Adrenal gland (tissue), 12 donors: ENCODE results near the gene KIAA0586. TPM values are rescaled to one million over a fixed set of nuclear protein-coding genes. Genes with fewer than 3 reads are reported as not detected.

Experiments
- DNase-seq, 7 donors: peaks; one replicate each; pipeline ENCODE4 v3.0.0-alpha.2; 2019 to 2020
- H3K27ac ChIP-seq, 5 donors: fragments of 200-600 bp; sonication (generic) in 4 of 5; 1 replicate in 3 of 5; 2 replicates in 2 of 5; pipeline versions ENCODE4 v1.5.1 to v1.8.0; 2016 to 2020; ENCODE audit warnings: mild to moderate bottlenecking in 1 of 5
- H3K27me3 ChIP-seq: fragments of 200-600 bp; 2 replicates; pipeline ENCODE4 v1.8.0; 2021
- H3K36me3 ChIP-seq, 2 donors: fragments of 200-600 bp; replicated peaks in 1 of 2; 1 replicate in 1 of 2; 2 replicates in 1 of 2; pipeline versions ENCODE4 v1.5.1 to v1.8.0; 2018 to 2022
- H3K4me1 ChIP-seq, 2 donors: fragments of 200-600 bp; replicated peaks in 1 of 2; 1 replicate in 1 of 2; 2 replicates in 1 of 2; pipeline versions ENCODE4 v1.5.1 to v1.8.0; 2018 to 2021
- H3K4me3 ChIP-seq, 4 donors: fragments of 200-600 bp; sonication (generic) in 3 of 4; one replicate each; pipeline ENCODE4 v1.5.1; 2016 to 2018
- H3K9me3 ChIP-seq, 3 donors: fragments of 200-600 bp; sonication (generic) in 1 of 3; replicated peaks in 1 of 3; 1 replicate in 2 of 3; 2 replicates in 1 of 3; pipeline versions ENCODE4 v1.5.1 to v1.8.0; 2016 to 2021
- CTCF ChIP-seq, 6 experiments: fragments of 450-650 bp in 4 of 6; fragments of 200-600 bp in 2 of 6; sonication (generic) in 1 of 6; IDR thresholded peaks; 1 replicate in 5 of 6; 2 replicates in 1 of 6; pipeline versions ENCODE4 v1.5.1 to v1.8.0; 2016 to 2021; ENCODE audit warnings: antibody characterized with exemption in 6 of 6, mild to moderate bottlenecking in 2 of 6, moderate library complexity in 1 of 6
- POLR2A ChIP-seq, 2 donors: fragments of 450-650 bp; IDR thresholded peaks; one replicate each; pipeline ENCODE4 v1.6.1; 2017; ENCODE audit warnings: antibody characterized with exemption in 2 of 2, mild to moderate bottlenecking in 2 of 2, moderate library complexity in 1 of 2
- WGBS, 4 donors: extraction: QIAGEN DNeasy Blood & Tissue Kit in 2 of 4; methylation state at CpG; one replicate each; pipeline versions ENCODE4 v1.1.5 to v1.1.7; 2013 to 2017; 5-methylcytosine and 5-hydroxymethylcytosine counted together
- intact Hi-C, 2 donors: fragments of 100-400 bp; cut with DNase I; formaldehyde crosslinking; loops; one replicate each; pipeline versions ENCODE4 v1.14.1 to v1.15.0; 2022 to 2023
- polyA plus RNA-seq, 3 donors: library from polyadenylated mRNA; stranded (reverse); fragments of 200-250 nt in 2 of 3; fragments of 350-450 nt in 1 of 3; fragmentation: Illumina TruSeq in 1 of 3; extraction: RNeasy Lipid Tissue Mini Kit (QIAGEN cat#74804) in 1 of 3; gene quantifications; one replicate each; pipeline ENCODE4 v1.2.3, GENCODE V29; 2013 to 2014
- total RNA-seq, 9 donors: library from RNA; depleted of rRNA in 4 of 9; stranded (reverse); fragments of >200 nt in 4 of 9; fragments of 120-200 nt in 1 of 9; fragmentation: NEBNext Ultra II Directional in 1 of 9; extraction: Animal tissue kit (Norgen Biotek cat#: 25700) in 1 of 9; gene quantifications; one replicate each; pipeline versions ENCODE4 v1.1.0 to v1.2.4, GENCODE V29; 2013 to 2023
- donor health status: healthy with polysubstance abuse.
- donor health status: Bipolar disorder and iron deficiency.
- donor health status: DM: yes; HTN: yes; CAD: no.
- donor health status: DM: no; HTN: no; CAD: no.
- donor health status: DM: no; HTN: no; CAD: no.
- donor health status: DM: yes; HTN: yes; CAD: no.

The KIAA0586 gene
- total and polyA plus RNA-seq, 12 donors, result 9.1 to 28.7 (median 15.9) TPM

GRCh38 chr14:58571256-58571655 lies 143.7 kb downstream of the KIAA0586 start:
- H3K4me1 ChIP-seq, result no peaks in the 10 kb centered on the region
- H3K27ac ChIP-seq, result no peak overlapping the region

GRCh38 chr14:58571769-58572472 lies 144.4 kb downstream of the KIAA0586 start:
- TF ChIP-seq POLR2A (IDR thresholded peaks at IDR 0.05) (no peak), CTCF (IDR thresholded peaks at IDR 0.05) (no peak)
- Histone ChIP-seq H3K4me3 (no peak overlapping the region), H3K27me3 (no peaks in the 10 kb centered on the region), H3K36me3 (no peaks in the 10 kb centered on the region), H3K4me1 (no peaks in the 10 kb centered on the region), H3K27ac (no peak overlapping the region), H3K9me3 (no peaks in the 10 kb centered on the region)
- WGBS, 4 donors, result 67 to 76% (median 72%) methylated on average over 9 of the region's 9 CpGs
- intact Hi-C loops, result no loop called here
- DNase-seq, result no peak

More at GRCh38 chr14:58571256-58571655, 143.7 kb downstream of the KIAA0586 start:
- H3K36me3 ChIP-seq, result no peaks in the 10 kb centered on the region
- DNase-seq, result no peak
- intact Hi-C loops, result no loop called here
- 94 to 97% (median 94%) methylated on average over 6 to 7 of the region's 7 CpGs for WGBS, 4 donors
- TF ChIP-seq CTCF (IDR thresholded peaks at IDR 0.05) (no peak), POLR2A (IDR thresholded peaks at IDR 0.05) (no peak)
- H3K4me3 ChIP-seq, result no peak overlapping the region
- no peaks in the 10 kb centered on the region for H3K27me3 ChIP-seq
- no peaks in the 10 kb centered on the region for H3K9me3 ChIP-seq

GRCh38 chr14:58572473-58572853 lies 144.9 kb downstream of the KIAA0586 start:
- no peaks in the 10 kb centered on the region for H3K36me3 ChIP-seq
- H3K27ac ChIP-seq, result no peak overlapping the region
- H3K9me3 ChIP-seq, result no peaks in the 10 kb centered on the region
- H3K27me3 ChIP-seq, result no peaks in the 10 kb centered on the region
- intact Hi-C loops, result no loop called here
- no peak for DNase-seq
- no peak for TF ChIP-seq POLR2A (IDR thresholded peaks at IDR 0.05)
- TF ChIP-seq CTCF (IDR thresholded peaks at IDR 0.05), result no peak
- no peaks in the 10 kb centered on the region for H3K4me1 ChIP-seq
- no peak overlapping the region for H3K4me3 ChIP-seq
- 77 to 89% (median 82%) methylated on average over 1 of the region's 1 CpG for WGBS, 4 donors

GRCh38 chr14:58572863-58573262 lies 145.3 kb downstream of the KIAA0586 start:
- no peaks in the 10 kb centered on the region for H3K36me3 ChIP-seq
- 83 to 91% (median 86%) methylated on average over 2 of the region's 2 CpGs for WGBS, 4 donors
- no peaks in the 10 kb centered on the region for H3K9me3 ChIP-seq
- H3K4me1 ChIP-seq, result no peaks in the 10 kb centered on the region
- intact Hi-C loops, result no loop called here
- TF ChIP-seq POLR2A (IDR thresholded peaks at IDR 0.05) (no peak), CTCF (IDR thresholded peaks at IDR 0.05) (no peak)
- no peaks in the 10 kb centered on the region for H3K27me3 ChIP-seq
- H3K4me3 ChIP-seq, result no peak overlapping the region
- H3K27ac ChIP-seq, result no peak overlapping the region
- no peak for DNase-seq
